Endodermal cell (in vitro differentiated cells): Measurements from ENCODE around the gene TEDDM1. TPM values are rescaled to one million over a fixed set of nuclear protein-coding genes. Genes with fewer than 3 reads are reported as not detected.

ENCODE experiments used
- DNase-seq: peaks from one replicate; pipeline ENCODE4 v3.0.0-alpha.2; 2017
- H3K27ac ChIP-seq: 2 replicates; pipeline ENCODE4 v1.5.1; 2013; ENCODE audit warnings: mild to moderate bottlenecking, low read depth, low read length, moderate library complexity
- H3K27me3 ChIP-seq: 2 replicates; pipeline ENCODE4 v1.6.1; 2013; ENCODE audit warnings: mild to moderate bottlenecking, low read length, moderate library complexity; ENCODE audit not compliant: insufficient read depth, control insufficient read depth, poor library complexity, severe bottlenecking
- H3K36me3 ChIP-seq: 2 replicates; pipeline ENCODE4 v1.7.0; 2013; ENCODE audit warnings: mild to moderate bottlenecking, low read length, moderate library complexity; ENCODE audit not compliant: control insufficient read depth, insufficient read depth
- H3K4me1 ChIP-seq: one replicate; pipeline ENCODE4 v1.7.0; 2013; ENCODE audit warnings: low read length; ENCODE audit not compliant: control insufficient read depth, insufficient read depth
- H3K4me3 ChIP-seq: 2 replicates; pipeline ENCODE4 v1.5.1; 2013; ENCODE audit warnings: mild to moderate bottlenecking, low read length, moderate library complexity
- H3K9ac ChIP-seq: 2 replicates; pipeline ENCODE4 v1.6.1; 2013; ENCODE audit warnings: mild to moderate bottlenecking, low read length, moderate library complexity; ENCODE audit not compliant: poor library complexity, severe bottlenecking; ENCODE audit errors: extremely low read depth
- H3K9me3 ChIP-seq: 2 replicates; pipeline ENCODE4 v1.6.1; 2013; ENCODE audit warnings: mild to moderate bottlenecking, low read length, moderate library complexity; ENCODE audit not compliant: control insufficient read depth
- H3K27ac Mint-ChIP-seq: 2 replicates; pipeline ENCODE4 v1.8.0; 2020; ENCODE audit warnings: mixed read lengths
- H3K27me3 Mint-ChIP-seq: 2 replicates; pipeline ENCODE4 v1.8.0; 2021; ENCODE audit warnings: mild to moderate bottlenecking, mixed read lengths; ENCODE audit not compliant: insufficient read depth
- H3K36me3 Mint-ChIP-seq: 2 replicates; pipeline ENCODE4 v1.8.0; 2020; ENCODE audit warnings: low read depth, mixed read lengths
- H3K4me1 Mint-ChIP-seq: 2 replicates; pipeline ENCODE4 v1.8.0; 2020; ENCODE audit warnings: mixed read lengths
- H3K4me3 Mint-ChIP-seq: 2 replicates; pipeline ENCODE4 v1.8.0; 2020; ENCODE audit warnings: mild to moderate bottlenecking, moderate library complexity, mixed read lengths
- H3K9me3 Mint-ChIP-seq: 2 replicates; pipeline ENCODE4 v1.8.0; 2020; ENCODE audit warnings: mild to moderate bottlenecking, mixed read lengths
- CTCF ChIP-seq: fragments of 200-600 bp; sonication (generic); conservative IDR thresholded peaks from 2 replicates; pipeline ENCODE4 v1.5.0; 2021; ENCODE audit warnings: antibody characterized with exemption, mild to moderate bottlenecking
- WGBS, 2 experiments: methylation state at CpG; one replicate each; pipeline versions ENCODE4 v1.1.5 to v1.1.7; 2013; ENCODE audit warnings: missing lambda C conversion rate in 2 of 2, mixed read lengths in 1 of 2; ENCODE audit not compliant: insufficient coverage in 1 of 2, insufficient read length in 1 of 2; 5-methylcytosine and 5-hydroxymethylcytosine counted together
- total RNA-seq, 2 donors: library from RNA; stranded (reverse); fragmentation: NEBNext Ultra II Directional in 1 of 2; extraction: Animal tissue kit (Norgen Biotek cat#: 25700) in 1 of 2; gene quantifications; 2 replicates in 1 of 2; 3 replicates in 1 of 2; pipeline ENCODE4 v1.2.1, GENCODE V29; 2021

Gene TEDDM1
- total RNA-seq, 2 donors from 2014 or later, result not detected

GRCh38 chr1:182388392-182389134 lies 11.9 kb downstream of the TEDDM1 start:
- no peak overlapping the region for H3K27ac ChIP-seq
- DNase-seq, result no peak
- no peak for TF ChIP-seq CTCF
- H3K27ac Mint-ChIP-seq, result no peak overlapping the region
- H3K9me3 Mint-ChIP-seq, result no peaks in the 10 kb centered on the region
- H3K36me3 Mint-ChIP-seq, result peaks cover 71% of the 10 kb centered on the region
- H3K4me3 Mint-ChIP-seq, result peak overlapping the region; percentile 100
- no peaks in the 10 kb centered on the region for H3K27me3 Mint-ChIP-seq
- H3K9ac ChIP-seq, result peak overlapping the region; percentile 94
- H3K4me1 Mint-ChIP-seq, result peaks cover 58% of the 10 kb centered on the region
- H3K4me1 ChIP-seq, result peaks cover 7% of the 10 kb centered on the region
- peak overlapping the region; percentile 97 for H3K4me3 ChIP-seq
- peaks cover 67% of the 10 kb centered on the region for H3K36me3 ChIP-seq
- no peaks in the 10 kb centered on the region for H3K27me3 ChIP-seq
- WGBS, 2 experiments, result 77 to 85% methylated on average over 2 to 5 of the region's 5 CpGs
- H3K9me3 ChIP-seq, result no peaks in the 10 kb centered on the region

GRCh38 chr1:182387566-182387965 lies 12.9 kb downstream of the TEDDM1 start:
- Histone ChIP-seq H3K4me3 (peak overlapping the region; percentile 97), H3K9me3 (no peaks in the 10 kb centered on the region), H3K9ac (no peak overlapping the region), H3K27me3 (no peaks in the 10 kb centered on the region), H3K27ac (no peak overlapping the region), H3K36me3 (peaks cover 77% of the 10 kb centered on the region), H3K4me1 (peaks cover 10% of the 10 kb centered on the region)
- peak overlapping the region; percentile 100 for H3K4me3 Mint-ChIP-seq
- WGBS, 2 experiments, result 90 to 100% methylated on average over 2 of the region's 2 CpGs
- DNase-seq, result no peak
- no peak for TF ChIP-seq CTCF
- H3K9me3 Mint-ChIP-seq, result no peaks in the 10 kb centered on the region
- H3K27ac Mint-ChIP-seq, result peak overlapping the region; percentile 44
- H3K27me3 Mint-ChIP-seq, result no peaks in the 10 kb centered on the region
- H3K4me1 Mint-ChIP-seq, result peaks cover 58% of the 10 kb centered on the region
- peaks cover 79% of the 10 kb centered on the region for H3K36me3 Mint-ChIP-seq

- TF ChIP-seq CTCF, result no peak
- no peak for DNase-seq
- H3K4me3 ChIP-seq, result peak overlapping the region; percentile 97
- Mint-ChIP-seq H3K36me3 (peaks cover 83% of the 10 kb centered on the region), H3K4me3 (peak overlapping the region; percentile 30), H3K4me1 (peaks cover 61% of the 10 kb centered on the region), H3K27me3 (no peaks in the 10 kb centered on the region), H3K9me3 (no peaks in the 10 kb centered on the region), H3K27ac (no peak overlapping the region)
- peaks cover 13% of the 10 kb centered on the region for H3K4me1 ChIP-seq
- no peaks in the 10 kb centered on the region for H3K9me3 ChIP-seq
- H3K27ac ChIP-seq, result no peak overlapping the region
- H3K9ac ChIP-seq, result no peak overlapping the region
- 99 to 100% methylated on average over 2 to 5 of the region's 5 CpGs for WGBS, 2 experiments
- H3K27me3 ChIP-seq, result no peaks in the 10 kb centered on the region
- peaks cover 83% of the 10 kb centered on the region for H3K36me3 ChIP-seq
Observed at GRCh38 chr1:182386980-182387379, 13.5 kb downstream of the TEDDM1 start.
